GM06990 (cell line): ENCODE measurements around the gene MED16.

Experiments
- DNase-seq: peaks from one replicate; pipeline ENCODE4 v3.0.0-alpha.2; 2011; ENCODE audit not compliant: insufficient read length; ENCODE audit errors: extremely low read depth
- H3K27me3 ChIP-seq: replicated peaks from 2 replicates; pipeline ENCODE4 v1.6.0; 2011; ENCODE audit warnings: low read length; ENCODE audit not compliant: control insufficient read depth, insufficient read depth
- H3K36me3 ChIP-seq: 2 replicates; pipeline ENCODE4 v1.5.1; 2011; ENCODE audit warnings: low read length; ENCODE audit not compliant: control insufficient read depth, insufficient read depth
- H3K4me3 ChIP-seq: replicated peaks from 2 replicates; pipeline ENCODE4 v1.5.1; 2011; ENCODE audit warnings: low read depth, mild to moderate bottlenecking, control low read depth, low read length
- TF ChIP-seq, protein P1 (sequence below): IDR thresholded peaks from 2 replicates; pipeline ENCODE4 v1.5.1; 2011; ENCODE audit warnings: low read length, control low read depth, mild to moderate bottlenecking, inconsistent platforms; ENCODE audit not compliant: insufficient read depth, poor library complexity, severe bottlenecking

Gene MED16

GRCh38 chr19:926323-926588, 33.3 kb upstream of the MED16 start:
- DNase-seq = no peak
- Histone ChIP-seq H3K4me3 (peak overlapping the region; percentile 74), H3K27me3 (no peaks in the 10 kb centered on the region), H3K36me3 (peaks cover 14% of the 10 kb centered on the region)
- TF ChIP-seq, protein P1, sequence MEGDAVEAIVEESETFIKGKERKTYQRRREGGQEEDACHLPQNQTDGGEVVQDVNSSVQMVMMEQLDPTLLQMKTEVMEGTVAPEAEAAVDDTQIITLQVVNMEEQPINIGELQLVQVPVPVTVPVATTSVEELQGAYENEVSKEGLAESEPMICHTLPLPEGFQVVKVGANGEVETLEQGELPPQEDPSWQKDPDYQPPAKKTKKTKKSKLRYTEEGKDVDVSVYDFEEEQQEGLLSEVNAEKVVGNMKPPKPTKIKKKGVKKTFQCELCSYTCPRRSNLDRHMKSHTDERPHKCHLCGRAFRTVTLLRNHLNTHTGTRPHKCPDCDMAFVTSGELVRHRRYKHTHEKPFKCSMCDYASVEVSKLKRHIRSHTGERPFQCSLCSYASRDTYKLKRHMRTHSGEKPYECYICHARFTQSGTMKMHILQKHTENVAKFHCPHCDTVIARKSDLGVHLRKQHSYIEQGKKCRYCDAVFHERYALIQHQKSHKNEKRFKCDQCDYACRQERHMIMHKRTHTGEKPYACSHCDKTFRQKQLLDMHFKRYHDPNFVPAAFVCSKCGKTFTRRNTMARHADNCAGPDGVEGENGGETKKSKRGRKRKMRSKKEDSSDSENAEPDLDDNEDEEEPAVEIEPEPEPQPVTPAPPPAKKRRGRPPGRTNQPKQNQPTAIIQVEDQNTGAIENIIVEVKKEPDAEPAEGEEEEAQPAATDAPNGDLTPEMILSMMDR = no peak

- H3K4me3 ChIP-seq = peak within 1 kb of the TSS; percentile 74
- TF ChIP-seq, protein P1 = peak; percentile 8
- peaks cover 13% of the 10 kb centered on the region for H3K36me3 ChIP-seq
- no peaks in the 10 kb centered on the region for H3K27me3 ChIP-seq
- peak; percentile 95 for DNase-seq
These were observed 32.7 kb upstream of the MED16 start, which contains the start of gene ARID3A for GRCh38 chr19:925526-926322. TSS of gene ARID3A (plus strand) at chr19:926035. CDS start at chr19:929529, 3,494 bp downstream.

DNA sequence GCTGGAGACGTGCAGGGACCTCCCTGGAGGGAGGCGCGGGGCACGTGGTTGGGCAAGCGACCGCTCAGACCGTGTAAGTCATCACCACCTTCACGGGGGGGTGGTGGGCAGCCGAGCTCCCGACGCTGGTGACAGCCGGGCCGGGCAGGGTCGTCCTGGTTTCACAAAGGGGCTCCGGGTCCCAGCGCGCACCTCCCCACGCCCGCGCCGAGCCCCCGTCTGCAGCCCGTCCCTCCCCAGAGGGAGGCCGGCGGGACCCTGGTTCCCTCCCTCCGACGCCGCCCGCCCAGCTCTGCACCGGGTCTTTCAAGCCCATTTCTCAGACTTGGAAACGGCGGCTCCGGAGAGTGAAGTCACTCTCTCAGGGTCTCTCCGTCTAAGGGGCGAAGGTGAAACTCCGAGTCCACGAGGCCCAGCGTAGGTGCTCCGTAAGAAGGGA, 32.1 kb upstream of the MED16 start:
- Histone ChIP-seq H3K4me3 (peak overlapping the region; percentile 74), H3K27me3 (no peaks in the 10 kb centered on the region), H3K36me3 (peaks cover 12% of the 10 kb centered on the region)
- TF ChIP-seq, protein P1 = no peak
- no peak for DNase-seq

DNA sequence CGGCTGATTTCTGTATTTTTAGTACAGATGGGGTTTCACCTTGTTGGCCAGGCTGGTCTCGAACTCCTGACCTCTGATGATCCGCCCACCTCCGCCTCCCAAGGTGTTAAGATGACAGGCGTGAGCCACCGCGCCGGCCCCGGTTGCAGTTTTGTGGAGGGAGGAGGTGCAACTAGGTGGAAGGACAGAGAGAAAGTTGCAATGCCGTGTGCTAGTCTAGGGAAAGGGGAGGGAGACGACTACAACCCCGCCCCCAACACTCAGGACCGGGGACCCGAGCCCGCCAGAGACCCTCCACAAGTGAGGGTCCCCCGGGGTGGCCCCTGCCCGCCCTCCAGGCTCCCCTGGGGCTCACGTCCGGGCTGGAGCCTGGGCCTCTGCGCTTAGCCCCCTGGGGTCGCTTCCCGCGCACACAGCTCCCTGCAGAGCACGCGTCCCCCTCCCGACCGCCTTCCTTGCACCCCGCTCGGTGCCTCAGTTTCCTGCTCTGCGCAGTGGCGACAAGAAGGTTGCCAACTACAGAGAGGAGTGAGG, 31.6 kb upstream of the MED16 start:
- H3K36me3 ChIP-seq = peaks cover 9% of the 10 kb centered on the region
- peak; percentile 73 for DNase-seq

GRCh38 chr19:920051-920864, 27.3 kb upstream of the MED16 start:
- H3K27me3 ChIP-seq = no peaks in the 10 kb centered on the region; the same call in 1 of the 2 replicates

More for the DNA sequence above, 31.6 kb upstream of the MED16 start:
- TF ChIP-seq, protein P1 = no peak
- no peaks in the 10 kb centered on the region; the same call in 1 of the 2 replicates for H3K27me3 ChIP-seq
- H3K4me3 ChIP-seq = peak overlapping the region; percentile 74

More at GRCh38 chr19:920051-920864, 27.3 kb upstream of the MED16 start:
- H3K4me3 ChIP-seq = peak overlapping the region; percentile 53
- TF ChIP-seq, protein P1 = no peak
- DNase-seq = peak; percentile 83
- H3K36me3 ChIP-seq = no peaks in the 10 kb centered on the region
